HepG2 (cell line): ENCODE results near the gene NECTIN2. TPM values are rescaled to one million over a fixed set of nuclear protein-coding genes. Genes with fewer than 3 reads are reported as not detected.

ENCODE experiments used
- CHCHD3 ChIP-seq: sonication (generic); formaldehyde crosslinking; IDR thresholded peaks from 2 replicates; pipeline ENCODE4 v1.8.0; 2022; ENCODE audit warnings: mild to moderate bottlenecking, missing genetic modification reagents, moderate library complexity
- ETV5 ChIP-seq: IDR thresholded peaks from 2 replicates; pipeline ENCODE4 v1.6.1; 2018; ENCODE audit warnings: missing biosample characterization, missing genetic modification reagents, inconsistent platforms, borderline replicate concordance
- GABPA ChIP-seq, 2 experiments: IDR thresholded peaks; 2 replicates each; pipeline ENCODE4 v1.6.1; 2011 to 2016; ENCODE audit warnings: low read depth in 2 of 2, low read length in 1 of 2, missing biosample characterization in 1 of 2, missing genetic modification characterization in 1 of 2
- GTF3A ChIP-seq: sonication (generic); formaldehyde crosslinking; conservative IDR thresholded peaks from 2 replicates; pipeline ENCODE4 v1.4.0; 2020; ENCODE audit warnings: mild to moderate bottlenecking, missing genetic modification reagents
- HHEX ChIP-seq: IDR thresholded peaks from 2 replicates; pipeline ENCODE4 v1.6.1; 2016; ENCODE audit warnings: control low read depth
- HOXA5 ChIP-seq: sonication (generic); formaldehyde crosslinking; IDR thresholded peaks from 2 replicates; pipeline ENCODE4 v1.4.0; 2020; ENCODE audit warnings: missing genetic modification reagents
- MIXL1 ChIP-seq: IDR thresholded peaks from 2 replicates; pipeline ENCODE4 v1.6.1; 2016
- MTA1 ChIP-seq: sonication (generic); formaldehyde crosslinking; IDR thresholded peaks from 2 replicates; pipeline ENCODE4 v1.4.0; 2020; ENCODE audit warnings: missing genetic modification reagents, mild to moderate bottlenecking, borderline replicate concordance
- PHF5A ChIP-seq: IDR thresholded peaks from one replicate; pipeline ENCODE4 v1.6.1; 2018; ENCODE audit warnings: low read depth, missing genetic modification reagents; ENCODE audit not compliant: unreplicated experiment
- PPARG ChIP-seq: conservative IDR thresholded peaks from 2 replicates; pipeline ENCODE4 v1.6.1; 2016; ENCODE audit warnings: missing biosample characterization, missing genetic modification reagents
- PRMT3 ChIP-seq: sonication (generic); formaldehyde crosslinking; IDR thresholded peaks from 2 replicates; pipeline ENCODE4 v1.8.1; 2022; ENCODE audit warnings: low read depth, mild to moderate bottlenecking, moderate library complexity, missing genetic modification reagents, borderline replicate concordance
- RCOR2 ChIP-seq: IDR thresholded peaks from 2 replicates; pipeline ENCODE4 v1.6.1; 2016; ENCODE audit warnings: missing biosample characterization, missing genetic modification reagents
- RNF2 ChIP-seq: fragments of 450-650 bp; conservative IDR thresholded peaks from 2 replicates; pipeline ENCODE4 v1.6.1; 2016; ENCODE audit warnings: low read depth
- SIX4 ChIP-seq: sonication (generic); formaldehyde crosslinking; IDR thresholded peaks from 2 replicates; pipeline ENCODE4 v1.4.0; 2020; ENCODE audit warnings: missing genetic modification reagents
- SOX13 ChIP-seq, 3 experiments: fragments of 450-650 bp in 1 of 3; sonication (generic) in 1 of 3; formaldehyde crosslinking in 1 of 3; IDR thresholded peaks in 2 of 3; conservative IDR thresholded peaks in 1 of 3; 2 replicates each; pipeline versions ENCODE4 v1.5.0 to v1.6.1; 2016 to 2020; ENCODE audit warnings: antibody characterized with exemption in 1 of 3, mild to moderate bottlenecking in 1 of 3, missing compliant biosample characterization in 1 of 3, missing genetic modification reagents in 1 of 3, moderate library complexity in 1 of 3
- SOX6 ChIP-seq, 2 experiments: fragments of 450-650 bp in 1 of 2; sonication (generic) in 1 of 2; formaldehyde crosslinking in 1 of 2; IDR thresholded peaks; 2 replicates each; pipeline versions ENCODE4 v1.4.0 to v1.6.1; 2017 to 2020; ENCODE audit warnings: antibody characterized with exemption in 1 of 2, mild to moderate bottlenecking in 1 of 2, missing genetic modification reagents in 1 of 2
- ZFP82 ChIP-seq: sonication (generic); formaldehyde crosslinking; IDR thresholded peaks from 2 replicates; pipeline ENCODE4 v1.5.1; 2020; ENCODE audit warnings: mild to moderate bottlenecking, missing genetic modification reagents, borderline replicate concordance
- ZNF3 ChIP-seq: IDR thresholded peaks from 2 replicates; pipeline ENCODE4 v1.7.0; 2017; ENCODE audit warnings: inconsistent platforms
- ZNF652 ChIP-seq: IDR thresholded peaks from 2 replicates; pipeline ENCODE4 v1.6.1; 2016; ENCODE audit warnings: low read depth, borderline replicate concordance
- ZNF746 ChIP-seq: sonication (generic); formaldehyde crosslinking; IDR thresholded peaks from 2 replicates; pipeline ENCODE4 v1.8.0; 2022; ENCODE audit warnings: mild to moderate bottlenecking, missing genetic modification reagents
- ZNF839 ChIP-seq: sonication (generic); formaldehyde crosslinking; IDR thresholded peaks from 2 replicates; pipeline ENCODE4 v1.4.0; 2020; ENCODE audit warnings: missing genetic modification reagents, mild to moderate bottlenecking, borderline replicate concordance
- polyA plus RNA-seq, 8 experiments: library from polyadenylated mRNA; depleted of rRNA in 3 of 8; stranded (reverse) in 7 of 8; unstranded in 1 of 8; fragments of >200 nt; fragmentation: Illumina TruSeq in 4 of 8; extraction: Trizol in 4 of 8; gene quantifications; 2 replicates each; pipeline versions ENCODE4 v1.2.1 to v1.2.3, GENCODE V29; 2011 to 2016; ENCODE audit warnings: low read depth in 4 of 8, missing spikeins in 1 of 8, mixed read lengths in 1 of 8; ENCODE audit not compliant: insufficient read depth in 1 of 8
- total RNA-seq, 5 experiments: library from RNA; depleted of rRNA; stranded (reverse); fragments of >200 nt; fragmentation: Illumina TruSeq; extraction: Trizol; gene quantifications; 2 replicates each; pipeline ENCODE4 v1.2.3, GENCODE V29; 2016; ENCODE audit warnings: low read depth in 1 of 5
- TF ChIP-seq, protein P1 (sequence below): sonication (generic); formaldehyde crosslinking; IDR thresholded peaks from 2 replicates; pipeline ENCODE4 v1.5.0; 2020; ENCODE audit warnings: mild to moderate bottlenecking, low read depth, missing genetic modification reagents, borderline replicate concordance
- TF ChIP-seq, protein P2 (sequence below): sonication (generic); formaldehyde crosslinking; IDR thresholded peaks from 2 replicates; pipeline ENCODE4 v1.5.1; 2020; ENCODE audit warnings: mild to moderate bottlenecking, missing genetic modification reagents, borderline replicate concordance
- TF ChIP-seq, protein P3 (sequence below): sonication (generic); formaldehyde crosslinking; IDR thresholded peaks from 2 replicates; pipeline ENCODE4 v1.4.0; 2020; ENCODE audit warnings: missing genetic modification reagents

NECTIN2 gene
- total and polyA plus RNA-seq, 2 of the 13 experiments (the other 11 are each of a cell fraction or from before 2014, with no cell fraction given) = 75.4 to 114 TPM

DNA sequence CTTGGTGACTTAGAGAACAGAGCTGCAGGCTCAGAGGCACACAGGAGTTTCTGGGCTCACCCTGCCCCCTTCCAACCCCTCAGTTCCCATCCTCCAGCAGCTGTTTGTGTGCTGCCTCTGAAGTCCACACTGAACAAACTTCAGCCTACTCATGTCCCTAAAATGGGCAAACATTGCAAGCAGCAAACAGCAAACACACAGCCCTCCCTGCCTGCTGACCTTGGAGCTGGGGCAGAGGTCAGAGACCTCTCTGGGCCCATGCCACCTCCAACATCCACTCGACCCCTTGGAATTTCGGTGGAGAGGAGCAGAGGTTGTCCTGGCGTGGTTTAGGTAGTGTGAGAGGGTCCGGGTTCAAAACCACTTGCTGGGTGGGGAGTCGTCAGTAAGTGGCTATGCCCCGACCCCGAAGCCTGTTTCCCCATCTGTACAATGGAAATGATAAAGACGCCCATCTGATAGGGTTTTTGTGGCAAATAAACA lies 78.2 kb downstream of the NECTIN2 start (continued):
- TF ChIP-seq SOX6 (IDR thresholded peaks at IDR 0.05) = no peak
- peak; percentile 96 for TF ChIP-seq SOX6 (CRISPR knock-in tag; IDR thresholded peaks at IDR 0.05)
- peak; percentile 98 for TF ChIP-seq PHF5A (CRISPR knock-in tag)
- peak; percentile 99 for TF ChIP-seq MTA1 (CRISPR knock-in tag)
- no peak for TF ChIP-seq ZNF3
- peak; percentile 94 for TF ChIP-seq MIXL1 (CRISPR knock-in tag)
- peak; percentile 95 for TF ChIP-seq PPARG (CRISPR knock-in tag)
- TF ChIP-seq GABPA (IDR thresholded peaks at IDR 0.05; ENCODE audit: low read depth, low read length) = no peak
- peak; percentile 60; the same call in 1 of the 2 replicates for TF ChIP-seq GABPA (CRISPR knock-in tag; IDR thresholded peaks at IDR 0.05; ENCODE audit: low read depth)
- TF ChIP-seq, protein P1, sequence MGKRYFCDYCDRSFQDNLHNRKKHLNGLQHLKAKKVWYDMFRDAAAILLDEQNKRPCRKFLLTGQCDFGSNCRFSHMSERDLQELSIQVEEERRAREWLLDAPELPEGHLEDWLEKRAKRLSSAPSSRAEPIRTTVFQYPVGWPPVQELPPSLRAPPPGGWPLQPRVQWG (CRISPR knock-in tag) = no peak
- TF ChIP-seq CHCHD3 (CRISPR knock-in tag) = no peak
- TF ChIP-seq RCOR2 (CRISPR knock-in tag) = peak; percentile 90; the same call in 1 of the 2 replicates
- TF ChIP-seq, protein P2, sequence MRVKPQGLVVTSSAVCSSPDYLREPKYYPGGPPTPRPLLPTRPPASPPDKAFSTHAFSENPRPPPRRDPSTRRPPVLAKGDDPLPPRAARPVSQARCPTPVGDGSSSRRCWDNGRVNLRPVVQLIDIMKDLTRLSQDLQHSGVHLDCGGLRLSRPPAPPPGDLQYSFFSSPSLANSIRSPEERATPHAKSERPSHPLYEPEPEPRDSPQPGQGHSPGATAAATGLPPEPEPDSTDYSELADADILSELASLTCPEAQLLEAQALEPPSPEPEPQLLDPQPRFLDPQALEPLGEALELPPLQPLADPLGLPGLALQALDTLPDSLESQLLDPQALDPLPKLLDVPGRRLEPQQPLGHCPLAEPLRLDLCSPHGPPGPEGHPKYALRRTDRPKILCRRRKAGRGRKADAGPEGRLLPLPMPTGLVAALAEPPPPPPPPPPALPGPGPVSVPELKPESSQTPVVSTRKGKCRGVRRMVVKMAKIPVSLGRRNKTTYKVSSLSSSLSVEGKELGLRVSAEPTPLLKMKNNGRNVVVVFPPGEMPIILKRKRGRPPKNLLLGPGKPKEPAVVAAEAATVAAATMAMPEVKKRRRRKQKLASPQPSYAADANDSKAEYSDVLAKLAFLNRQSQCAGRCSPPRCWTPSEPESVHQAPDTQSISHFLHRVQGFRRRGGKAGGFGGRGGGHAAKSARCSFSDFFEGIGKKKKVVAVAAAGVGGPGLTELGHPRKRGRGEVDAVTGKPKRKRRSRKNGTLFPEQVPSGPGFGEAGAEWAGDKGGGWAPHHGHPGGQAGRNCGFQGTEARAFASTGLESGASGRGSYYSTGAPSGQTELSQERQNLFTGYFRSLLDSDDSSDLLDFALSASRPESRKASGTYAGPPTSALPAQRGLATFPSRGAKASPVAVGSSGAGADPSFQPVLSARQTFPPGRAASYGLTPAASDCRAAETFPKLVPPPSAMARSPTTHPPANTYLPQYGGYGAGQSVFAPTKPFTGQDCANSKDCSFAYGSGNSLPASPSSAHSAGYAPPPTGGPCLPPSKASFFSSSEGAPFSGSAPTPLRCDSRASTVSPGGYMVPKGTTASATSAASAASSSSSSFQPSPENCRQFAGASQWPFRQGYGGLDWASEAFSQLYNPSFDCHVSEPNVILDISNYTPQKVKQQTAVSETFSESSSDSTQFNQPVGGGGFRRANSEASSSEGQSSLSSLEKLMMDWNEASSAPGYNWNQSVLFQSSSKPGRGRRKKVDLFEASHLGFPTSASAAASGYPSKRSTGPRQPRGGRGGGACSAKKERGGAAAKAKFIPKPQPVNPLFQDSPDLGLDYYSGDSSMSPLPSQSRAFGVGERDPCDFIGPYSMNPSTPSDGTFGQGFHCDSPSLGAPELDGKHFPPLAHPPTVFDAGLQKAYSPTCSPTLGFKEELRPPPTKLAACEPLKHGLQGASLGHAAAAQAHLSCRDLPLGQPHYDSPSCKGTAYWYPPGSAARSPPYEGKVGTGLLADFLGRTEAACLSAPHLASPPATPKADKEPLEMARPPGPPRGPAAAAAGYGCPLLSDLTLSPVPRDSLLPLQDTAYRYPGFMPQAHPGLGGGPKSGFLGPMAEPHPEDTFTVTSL = peak; percentile 92
- TF ChIP-seq RNF2 = no peak
- TF ChIP-seq ZFP82 (CRISPR knock-in tag) = no peak
- 0 out of 2 replicates have a peak, but pooled peaks have one; percentile 73 for TF ChIP-seq HOXA5
- TF ChIP-seq ZNF652 (CRISPR knock-in tag) = peak; percentile 79
- TF ChIP-seq PRMT3 (CRISPR knock-in tag) = peak; percentile 49; the same call in 1 of the 2 replicates
- no peak; the same call in 1 of the 2 replicates for TF ChIP-seq SIX4 (CRISPR knock-in tag)
- peak; percentile 91 for TF ChIP-seq ETV5 (CRISPR knock-in tag)
- TF ChIP-seq ZNF839 (CRISPR knock-in tag) = no peak
- peak; percentile 78; the same call in 1 of the 2 replicates for TF ChIP-seq SOX13 (IDR thresholded peaks at IDR 0.05)
- peak in 1 of 2 experiments; percentile 95; a peak in 3 of 4 replicates for TF ChIP-seq SOX13 (CRISPR knock-in tag; conservative IDR thresholded peaks at IDR 0.05 in 1 of 2, IDR thresholded peaks at IDR 0.05 in 1 of 2)
- TF ChIP-seq, protein P3, sequence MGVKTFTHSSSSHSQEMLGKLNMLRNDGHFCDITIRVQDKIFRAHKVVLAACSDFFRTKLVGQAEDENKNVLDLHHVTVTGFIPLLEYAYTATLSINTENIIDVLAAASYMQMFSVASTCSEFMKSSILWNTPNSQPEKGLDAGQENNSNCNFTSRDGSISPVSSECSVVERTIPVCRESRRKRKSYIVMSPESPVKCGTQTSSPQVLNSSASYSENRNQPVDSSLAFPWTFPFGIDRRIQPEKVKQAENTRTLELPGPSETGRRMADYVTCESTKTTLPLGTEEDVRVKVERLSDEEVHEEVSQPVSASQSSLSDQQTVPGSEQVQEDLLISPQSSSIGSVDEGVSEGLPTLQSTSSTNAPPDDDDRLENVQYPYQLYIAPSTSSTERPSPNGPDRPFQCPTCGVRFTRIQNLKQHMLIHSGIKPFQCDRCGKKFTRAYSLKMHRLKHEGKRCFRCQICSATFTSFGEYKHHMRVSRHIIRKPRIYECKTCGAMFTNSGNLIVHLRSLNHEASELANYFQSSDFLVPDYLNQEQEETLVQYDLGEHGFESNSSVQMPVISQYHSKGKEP = no peak
- peak; percentile 99 for TF ChIP-seq ZNF746
- peak; percentile 80 for TF ChIP-seq HHEX
- TF ChIP-seq GTF3A = no peak
